ENCODE data around the gene GLT8D2.

DNA sequence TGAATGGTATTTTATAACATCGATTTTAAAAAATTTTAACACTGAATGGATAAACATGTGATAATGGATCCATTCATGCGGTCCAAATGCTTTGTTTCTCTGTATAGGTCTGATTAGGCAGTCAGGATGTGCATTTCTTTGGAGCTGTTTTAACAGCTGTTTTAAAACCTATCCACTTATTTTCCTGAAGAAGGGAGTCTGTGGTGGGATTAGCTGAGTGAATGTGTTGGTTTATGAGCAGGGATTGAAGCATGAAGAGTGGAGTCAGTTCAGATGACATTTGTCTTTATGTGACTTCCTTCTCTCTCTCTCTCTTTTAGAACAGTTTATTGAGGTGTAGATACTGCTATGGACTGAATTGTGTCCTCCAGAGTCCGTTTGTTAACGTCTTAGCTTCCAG is 37.7 kb downstream of the GLT8D2 start:
- TF ChIP-seq, protein P1, sequence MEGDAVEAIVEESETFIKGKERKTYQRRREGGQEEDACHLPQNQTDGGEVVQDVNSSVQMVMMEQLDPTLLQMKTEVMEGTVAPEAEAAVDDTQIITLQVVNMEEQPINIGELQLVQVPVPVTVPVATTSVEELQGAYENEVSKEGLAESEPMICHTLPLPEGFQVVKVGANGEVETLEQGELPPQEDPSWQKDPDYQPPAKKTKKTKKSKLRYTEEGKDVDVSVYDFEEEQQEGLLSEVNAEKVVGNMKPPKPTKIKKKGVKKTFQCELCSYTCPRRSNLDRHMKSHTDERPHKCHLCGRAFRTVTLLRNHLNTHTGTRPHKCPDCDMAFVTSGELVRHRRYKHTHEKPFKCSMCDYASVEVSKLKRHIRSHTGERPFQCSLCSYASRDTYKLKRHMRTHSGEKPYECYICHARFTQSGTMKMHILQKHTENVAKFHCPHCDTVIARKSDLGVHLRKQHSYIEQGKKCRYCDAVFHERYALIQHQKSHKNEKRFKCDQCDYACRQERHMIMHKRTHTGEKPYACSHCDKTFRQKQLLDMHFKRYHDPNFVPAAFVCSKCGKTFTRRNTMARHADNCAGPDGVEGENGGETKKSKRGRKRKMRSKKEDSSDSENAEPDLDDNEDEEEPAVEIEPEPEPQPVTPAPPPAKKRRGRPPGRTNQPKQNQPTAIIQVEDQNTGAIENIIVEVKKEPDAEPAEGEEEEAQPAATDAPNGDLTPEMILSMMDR (IDR thresholded peaks at IDR 0.05), result no peak
- TF ChIP-seq POLR2A (IDR thresholded peaks at IDR 0.05), result no peak

Measured in esophagus squamous epithelium (tissue), 4 donors.